IMR-90 (cell line): ENCODE results near the gene NOL6. TPM values are rescaled to one million over a fixed set of nuclear protein-coding genes. Genes with fewer than 3 reads are reported as not detected.

Experiments
- ATAC-seq: fragments of 200-7000 bp; cut with Tn5 transposase; 2 replicates; pipeline ENCODE4 v1.9.1; 2020; ENCODE audit warnings: low read depth, mild to moderate bottlenecking, moderate library complexity
- BruUV-seq: library from RNA; stranded (reverse); fragments of 400-500 nt; replicated peaks from 2 replicates; lab custom pipeline; 2021; lab: Mats Ljungman, UMichigan
- CTCF ChIA-PET: fragments of 300-600 bp; formaldehyde crosslinking; extraction: SDS; loops from one replicate; lab custom pipeline; 2021; ENCODE audit warnings: antibody characterized with exemption; lab: Yijun Ruan, JAX
- POLR2A ChIA-PET: fragments of 300-600 bp; sonication (Branson Sonifier 250); formaldehyde crosslinking; loops from one replicate; lab custom pipeline; 2022; ENCODE audit warnings: antibody characterized with exemption; ENCODE audit not compliant: unreplicated experiment; lab: Charles Lee
- DNase-seq: peaks from one replicate; pipeline ENCODE4 v3.0.0; 2013
- H2AFZ ChIP-seq: replicated peaks from 2 replicates; pipeline ENCODE3; 2013; ENCODE audit warnings: low read length, mild to moderate bottlenecking; ENCODE audit not compliant: poor library complexity
- H2AK5ac ChIP-seq: 2 replicates; pipeline ENCODE4 v1.6.1; 2013; ENCODE audit warnings: low read depth, low read length, inconsistent platforms
- H2AK9ac ChIP-seq: replicated peaks from 2 replicates; pipeline ENCODE3; 2013; ENCODE audit warnings: mild to moderate bottlenecking, low read depth, low read length, moderate library complexity; ENCODE audit not compliant: poor library complexity
- H2BK120ac ChIP-seq: 2 replicates; pipeline ENCODE4 v1.6.1; 2013; ENCODE audit warnings: low read depth, low read length, inconsistent platforms
- H2BK15ac ChIP-seq: 3 replicates; pipeline ENCODE4 v1.6.1; 2013; ENCODE audit warnings: low read depth, low read length, inconsistent platforms
- H2BK20ac ChIP-seq: 2 replicates; pipeline ENCODE4 v1.6.1; 2013; ENCODE audit warnings: low read depth, mild to moderate bottlenecking, inconsistent platforms, low read length, moderate library complexity
- H2BK5ac ChIP-seq: 2 replicates; pipeline ENCODE4 v1.6.1; 2013; ENCODE audit warnings: mild to moderate bottlenecking, low read depth, low read length, inconsistent platforms; ENCODE audit not compliant: poor library complexity, severe bottlenecking
- H3K14ac ChIP-seq: replicated peaks from 2 replicates; pipeline ENCODE4 v1.6.1; 2013; ENCODE audit warnings: low read depth, low read length, inconsistent platforms
- H3K18ac ChIP-seq: 2 replicates; pipeline ENCODE4 v1.6.1; 2013; ENCODE audit warnings: low read depth, low read length, control low read depth
- H3K23ac ChIP-seq: 2 replicates; pipeline ENCODE4 v1.6.1; 2013; ENCODE audit warnings: low read depth, low read length, inconsistent platforms
- H3K27ac ChIP-seq: 2 replicates; pipeline ENCODE4 v1.5.1; 2013; ENCODE audit warnings: mild to moderate bottlenecking, control low read depth, low read length; ENCODE audit not compliant: insufficient read depth
- H3K27me3 ChIP-seq: 2 replicates; pipeline ENCODE4 v1.6.1; 2013; ENCODE audit warnings: low read length; ENCODE audit not compliant: control insufficient read depth, insufficient read depth
- H3K36me3 ChIP-seq: 2 replicates; pipeline ENCODE4 v1.6.1; 2013; ENCODE audit warnings: low read length, mixed read lengths; ENCODE audit not compliant: control insufficient read depth, insufficient read depth
- H3K4ac ChIP-seq: 2 replicates; pipeline ENCODE4 v1.6.1; 2013; ENCODE audit warnings: low read depth, low read length, inconsistent platforms
- H3K4me1 ChIP-seq: 2 replicates; pipeline ENCODE4 v1.6.1; 2013; ENCODE audit warnings: low read length, mixed read lengths; ENCODE audit not compliant: control insufficient read depth, insufficient read depth
- H3K4me2 ChIP-seq: 2 replicates; pipeline ENCODE4 v1.6.1; 2013; ENCODE audit warnings: low read depth, mild to moderate bottlenecking, control low read depth, low read length, moderate library complexity
- H3K4me3 ChIP-seq: 2 replicates; pipeline ENCODE4 v1.5.1; 2013; ENCODE audit warnings: low read depth, mild to moderate bottlenecking, control low read depth, low read length, moderate library complexity; ENCODE audit not compliant: insufficient read depth
- H3K56ac ChIP-seq: 2 replicates; pipeline ENCODE4 v1.6.1; 2013; ENCODE audit warnings: low read length, inconsistent platforms; ENCODE audit not compliant: insufficient read depth; ENCODE audit errors: extremely low read depth
- H3K79me1 ChIP-seq, 2 experiments: 2 replicates each; pipeline ENCODE4 v1.6.1; 2013; ENCODE audit warnings: low read length in 2 of 2, inconsistent platforms in 1 of 2, low read depth in 1 of 2
- H3K9ac ChIP-seq: 2 replicates; pipeline ENCODE4 v1.6.1; 2013; ENCODE audit warnings: low read depth, low read length, control low read depth
- H3K9me1 ChIP-seq: 2 replicates; pipeline ENCODE4 v1.6.1; 2013; ENCODE audit warnings: low read length, inconsistent platforms; ENCODE audit not compliant: insufficient read depth
- H3K9me3 ChIP-seq: 2 replicates; pipeline ENCODE4 v1.6.1; 2013; ENCODE audit warnings: low read length; ENCODE audit not compliant: control insufficient read depth, insufficient read depth
- H4K20me1 ChIP-seq: 2 replicates; pipeline ENCODE4 v1.6.1; 2013; ENCODE audit warnings: low read length, inconsistent platforms; ENCODE audit not compliant: insufficient read depth
- H4K5ac ChIP-seq: 2 replicates; pipeline ENCODE4 v1.6.1; 2013; ENCODE audit warnings: mild to moderate bottlenecking, low read depth, low read length, control low read depth
- H4K8ac ChIP-seq, 2 experiments: 2 replicates each; pipeline ENCODE4 v1.6.1; 2013; ENCODE audit warnings: low read depth in 2 of 2, low read length in 2 of 2, control low read depth in 1 of 2, inconsistent platforms in 1 of 2
- H4K91ac ChIP-seq: 2 replicates; pipeline ENCODE4 v1.6.1; 2013; ENCODE audit warnings: low read depth, low read length, inconsistent platforms; ENCODE audit not compliant: insufficient read depth
- NFE2L2 ChIP-seq: fragments of 150-350 bp; IDR thresholded peaks from 2 replicates; pipeline ENCODE4 v1.6.1; 2016; ENCODE audit warnings: low read depth, mild to moderate bottlenecking, low read length
- RAD21 ChIP-seq: IDR thresholded peaks from 2 replicates; pipeline ENCODE4 v1.6.1; 2012; ENCODE audit warnings: low read length, improper control_type of control experiment
- SMC3 ChIP-seq: fragments of 150-350 bp; IDR thresholded peaks from 2 replicates; pipeline ENCODE4 v1.6.1; 2016; ENCODE audit warnings: low read depth, mild to moderate bottlenecking, antibody characterized with exemption, low read length, moderate library complexity
- WGBS, 2 experiments: methylation state at CpG; one replicate each; pipeline versions ENCODE4 v1.1.5 to v1.1.7; 2013; ENCODE audit warnings: missing lambda C conversion rate in 2 of 2; ENCODE audit not compliant: insufficient read length in 1 of 2; ENCODE audit errors: extremely low coverage in 2 of 2; 5-methylcytosine and 5-hydroxymethylcytosine counted together
- dilution Hi-C: fragments of 300-500 bp; cut with HindIII; formaldehyde crosslinking; loops from one replicate; pipeline ENCODE4 v1.14.3; 2018; ENCODE audit warnings: low sequenced_read_pairs; ENCODE audit not compliant: unreplicated experiment
- in situ Hi-C: fragments of 300-500 bp; cut with MboI; formaldehyde crosslinking; loops from 3 replicates; pipeline ENCODE4 v1.14.3; 2019; ENCODE audit warnings: low sequenced_read_pairs, inconsistent platforms, mixed read lengths
- intact Hi-C: fragments of 100-400 bp; cut with micrococcal nuclease; formaldehyde crosslinking; loops from 2 replicates; pipeline ENCODE4 v1.10.0; 2022
- polyA plus RNA-seq, 3 experiments: library from polyadenylated mRNA; depleted of rRNA; stranded (reverse); fragments of >200 nt; gene quantifications; 2 replicates each; pipeline ENCODE4 v1.2.3, GENCODE V29; 2012; ENCODE audit warnings: low replicate concordance in 1 of 3
- total RNA-seq: library from RNA; depleted of rRNA; stranded (reverse); fragments of >200 nt; gene quantifications from 2 replicates; pipeline ENCODE4 v1.2.3, GENCODE V29; 2012
- TF ChIP-seq, protein P1 (sequence below): conservative IDR thresholded peaks from 2 replicates; pipeline ENCODE4 v1.5.1; 2012; ENCODE audit warnings: mild to moderate bottlenecking, low read depth, low read length, improper control_type of control experiment

The NOL6 gene
- total and polyA plus RNA-seq, 2 of the 4 experiments (the other 2 are of a cell fraction), result 47.3 to 71.7 TPM

DNA sequence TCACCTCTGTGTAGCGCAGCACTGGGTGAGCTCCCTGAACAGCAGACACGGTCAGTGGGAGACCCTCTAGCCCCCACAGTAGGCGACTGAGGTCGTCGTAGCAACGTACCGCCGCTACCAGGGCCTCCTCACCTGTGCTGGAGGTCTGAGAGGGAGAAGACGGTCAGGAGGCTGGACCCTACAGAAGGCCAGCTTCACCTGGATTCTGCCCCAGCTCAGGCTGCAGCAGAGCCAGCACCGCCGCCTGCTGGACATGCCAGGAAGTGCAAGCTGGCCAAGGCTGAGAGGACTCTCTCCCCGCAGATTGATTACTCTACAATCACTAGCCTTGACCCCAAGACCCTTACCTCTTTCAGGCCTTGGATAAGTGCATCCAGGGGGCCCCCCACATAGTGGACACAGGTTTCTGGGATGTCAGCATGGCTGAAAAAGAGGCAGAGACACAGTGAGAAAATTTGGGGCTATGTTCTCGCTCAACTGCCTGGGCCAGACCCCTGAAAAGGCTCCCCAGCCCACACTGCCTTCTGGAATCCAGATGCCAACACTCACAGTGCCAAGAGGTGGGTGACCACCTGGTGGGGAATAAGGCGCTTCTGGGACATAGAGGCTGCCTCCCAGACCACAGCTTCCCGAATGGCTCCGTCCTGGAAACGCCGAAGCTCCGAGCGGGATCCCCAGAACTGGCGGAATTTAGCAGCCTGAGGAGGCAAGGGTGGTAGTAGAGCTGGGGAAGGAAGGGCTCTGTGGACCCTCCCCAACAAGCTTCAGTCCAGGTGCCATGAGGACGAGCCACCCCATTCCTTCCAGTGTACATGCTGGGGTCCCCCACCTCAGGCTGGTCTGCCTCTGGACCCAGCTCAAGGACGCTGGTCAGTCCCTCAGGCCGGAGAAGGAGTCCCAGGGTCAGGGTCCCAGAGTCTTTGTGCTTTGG, 6.9 kb downstream of the NOL6 start:
- Histone ChIP-seq H3K4me3 (no peak overlapping the region), H3K4me1 (no peaks in the 10 kb centered on the region), H2AFZ (no peak overlapping the region), H3K56ac (no peak overlapping the region), H3K23ac (no peak overlapping the region), H3K36me3 (peaks cover 88% of the 10 kb centered on the region), H4K8ac (no peak overlapping the region), H3K9ac (no peak overlapping the region), H2BK15ac (no peak overlapping the region), H3K14ac (no peak overlapping the region), H2AK9ac (no peak overlapping the region), H3K9me3 (no peaks in the 10 kb centered on the region), H3K27me3 (no peaks in the 10 kb centered on the region), H4K20me1 (peaks cover 10% of the 10 kb centered on the region), H2BK20ac (no peak overlapping the region), H3K27ac (no peak overlapping the region), H3K4me2 (no peak overlapping the region), H3K9me1 (peaks cover under 1% of the 10 kb centered on the region; the same call in 1 of the 2 replicates), H2AK5ac (no peak overlapping the region), H2BK120ac (no peak overlapping the region), H3K79me1 (peaks cover 0 to 25% of the 10 kb centered on the region in 2 experiments; a peak in 2 of 4 replicates), H2BK5ac (no peak overlapping the region), H3K18ac (no peak overlapping the region), H4K5ac (no peak overlapping the region), H4K91ac (no peak overlapping the region), H3K4ac (no peak overlapping the region)
- dilution Hi-C loops, result loop anchor here (25.0 kb wide), 1 partner anchor 180 kb away; the partner anchor contains the start of gene NFX1
- ATAC-seq (peak; percentile 91), DNase-seq (peak; percentile 24)
- in situ Hi-C loops, result loop anchor here (5.0 kb wide), 2 partner anchors 95 to 175 kb away; partner anchors contain the start of gene NFX1
- 81% methylated on average over 3 of the region's 24 CpGs; no CpG with 5 or more reads in 1 of the 2 experiments for WGBS, 2 experiments
- TF ChIP-seq SMC3, result peak; percentile 91
- no peak for TF ChIP-seq NFE2L2
- TF ChIP-seq, protein P1, sequence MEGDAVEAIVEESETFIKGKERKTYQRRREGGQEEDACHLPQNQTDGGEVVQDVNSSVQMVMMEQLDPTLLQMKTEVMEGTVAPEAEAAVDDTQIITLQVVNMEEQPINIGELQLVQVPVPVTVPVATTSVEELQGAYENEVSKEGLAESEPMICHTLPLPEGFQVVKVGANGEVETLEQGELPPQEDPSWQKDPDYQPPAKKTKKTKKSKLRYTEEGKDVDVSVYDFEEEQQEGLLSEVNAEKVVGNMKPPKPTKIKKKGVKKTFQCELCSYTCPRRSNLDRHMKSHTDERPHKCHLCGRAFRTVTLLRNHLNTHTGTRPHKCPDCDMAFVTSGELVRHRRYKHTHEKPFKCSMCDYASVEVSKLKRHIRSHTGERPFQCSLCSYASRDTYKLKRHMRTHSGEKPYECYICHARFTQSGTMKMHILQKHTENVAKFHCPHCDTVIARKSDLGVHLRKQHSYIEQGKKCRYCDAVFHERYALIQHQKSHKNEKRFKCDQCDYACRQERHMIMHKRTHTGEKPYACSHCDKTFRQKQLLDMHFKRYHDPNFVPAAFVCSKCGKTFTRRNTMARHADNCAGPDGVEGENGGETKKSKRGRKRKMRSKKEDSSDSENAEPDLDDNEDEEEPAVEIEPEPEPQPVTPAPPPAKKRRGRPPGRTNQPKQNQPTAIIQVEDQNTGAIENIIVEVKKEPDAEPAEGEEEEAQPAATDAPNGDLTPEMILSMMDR, result peak; percentile 84
- peak; percentile 84 for TF ChIP-seq RAD21
- CTCF ChIA-PET, result interaction anchor here (0.5 to 1.7 kb wide), 14 partner anchors 9 to 877 kb away, joined by 3 to 6 read pairs (median 3); no protein-coding TSS in a partner anchor
- POLR2A ChIA-PET, result no interaction called here
- BruUV-seq, result no TSS peak
- intact Hi-C loops, result loop anchor here (1.0 to 2.0 kb wide), 3 partner anchors 64 to 180 kb away; partner anchors contain the start of gene AQP7
